ENCODE results near the gene WFDC1. TPM values are rescaled to one million over a fixed set of nuclear protein-coding genes. Genes with fewer than 3 reads are reported as not detected.
"Not testable (repeated sequence)": the region's sequence is repeated elsewhere in the genome, so short reads cannot be mapped to it uniquely, and the experiment has no call there.

The WFDC1 gene
- total RNA-seq, 1 experiment from 2014 or later = not detected

DNA sequence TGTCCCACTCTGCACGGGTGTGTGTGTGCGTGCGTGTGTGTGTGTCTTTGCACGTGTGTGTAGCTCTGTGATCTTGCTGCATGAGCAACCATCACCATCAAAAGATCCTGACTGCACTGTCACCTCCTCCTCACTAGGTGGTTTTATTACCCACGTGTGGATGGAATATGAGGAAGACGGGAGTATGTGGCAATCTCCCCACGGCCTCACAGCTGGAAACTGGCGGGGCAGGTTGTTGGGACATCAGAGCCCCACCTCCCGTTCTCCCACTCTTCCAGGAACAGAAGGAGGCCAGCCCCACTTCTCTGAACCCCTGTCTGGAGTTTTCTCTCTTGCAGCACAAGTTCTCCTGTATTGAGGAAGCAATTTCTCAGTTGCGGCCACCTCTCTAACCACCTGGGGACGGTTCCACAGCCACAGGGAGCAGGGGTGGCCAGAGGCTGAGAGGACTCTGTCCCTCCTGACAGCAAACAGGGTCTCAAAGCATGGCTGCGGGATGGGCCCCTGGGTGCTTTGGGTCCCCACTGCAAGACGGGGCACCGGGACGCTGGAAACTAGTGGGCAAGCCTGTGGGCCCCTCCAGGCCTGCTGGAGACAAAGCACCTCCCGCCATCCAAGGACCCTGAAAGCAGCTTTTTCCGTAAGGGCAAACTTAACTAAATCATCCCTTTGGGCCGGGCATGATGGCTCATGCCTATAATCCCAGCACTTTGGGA, 45.8 kb downstream of the WFDC1 start:
- Histone ChIP-seq H3K79me2 (ENCODE audit: low read length) (no peaks in the 10 kb centered on the region), H3K36me3 (ENCODE audit: insufficient read depth, low read length) (no peaks in the 10 kb centered on the region), H3K9ac (ENCODE audit: low read length) (no peak overlapping the region), H3K27ac (ENCODE audit: low read length) (no peak overlapping the region), H3K9me2 (replicated peaks; ENCODE audit: insufficient read depth, low read length) (no peaks in the 10 kb centered on the region), H3K4me2 (ENCODE audit: low read depth, low read length, poor library complexity, severe bottlenecking) (no peak overlapping the region), H4K20me1 (ENCODE audit: insufficient read depth, low read depth, low read length) (no peaks in the 10 kb centered on the region), H3K4me3 (ENCODE audit: low read length) (no peak overlapping the region), H3K4me1 (ENCODE audit: low read length) (no peaks in the 10 kb centered on the region), H2AFZ (ENCODE audit: low read length) (no peak overlapping the region), H3K27me3 (ENCODE audit: low read length) (no peaks in the 10 kb centered on the region), H3K9me3 (ENCODE audit: low read length) (no peaks in the 10 kb centered on the region; the same call in 1 of the 2 replicates)
- DNase-seq = no peak

DNA sequence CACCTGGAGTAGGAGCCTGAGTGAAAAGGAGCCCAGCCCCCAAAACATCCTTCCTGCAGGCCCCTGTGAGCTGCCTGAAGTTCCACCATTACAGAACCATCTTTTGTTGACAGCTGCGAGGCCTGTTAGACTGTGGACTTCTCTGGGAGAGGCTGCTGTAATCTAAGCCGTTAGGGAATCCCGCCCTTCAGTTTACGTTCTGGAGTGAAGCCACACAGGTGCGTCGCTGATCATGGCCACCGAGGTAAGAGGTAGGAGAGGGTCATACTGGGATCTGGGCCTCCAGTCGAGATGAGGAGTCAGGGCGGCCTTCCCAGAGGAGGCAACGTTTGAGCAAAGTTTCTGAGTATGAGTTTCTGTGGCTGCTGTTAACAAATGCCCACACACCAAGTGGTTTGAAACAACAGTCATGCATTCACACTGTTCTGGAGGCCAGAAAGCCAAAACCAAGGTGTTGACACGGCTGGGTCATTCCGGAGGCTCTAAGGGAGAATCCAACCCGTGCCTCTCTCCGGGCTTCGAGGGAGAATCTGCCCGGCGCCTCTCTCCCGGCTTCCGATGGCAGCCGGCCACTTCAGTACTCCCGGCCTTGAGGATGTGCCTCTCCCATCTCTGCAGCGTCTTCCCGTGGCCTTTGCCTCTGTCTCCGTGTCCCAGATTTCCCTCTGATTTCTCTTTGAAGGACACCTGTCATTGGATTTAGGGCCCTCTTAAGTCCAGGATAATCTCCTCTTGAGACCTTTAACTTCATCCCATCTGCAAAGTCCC, 47.0 kb downstream of the WFDC1 start:
- H3K4me3 ChIP-seq (ENCODE audit: low read length) = no peak overlapping the region
- H3K9ac ChIP-seq (ENCODE audit: low read length) = no peak overlapping the region
- no peaks in the 10 kb centered on the region for H3K9me3 ChIP-seq (ENCODE audit: low read length)
- H3K4me2 ChIP-seq (ENCODE audit: low read depth, low read length, poor library complexity, severe bottlenecking) = no peak overlapping the region
- no peak for DNase-seq
- no peaks in the 10 kb centered on the region for H4K20me1 ChIP-seq (ENCODE audit: insufficient read depth, low read depth, low read length)
- no peak overlapping the region for H2AFZ ChIP-seq (ENCODE audit: low read length)
- H3K79me2 ChIP-seq (ENCODE audit: low read length) = no peaks in the 10 kb centered on the region
- H3K9me2 ChIP-seq (replicated peaks; ENCODE audit: insufficient read depth, low read length) = no peaks in the 10 kb centered on the region
- no peaks in the 10 kb centered on the region for H3K36me3 ChIP-seq (ENCODE audit: insufficient read depth, low read length)
- H3K27ac ChIP-seq (ENCODE audit: low read length) = no peak overlapping the region
- H3K27me3 ChIP-seq (ENCODE audit: low read length) = no peaks in the 10 kb centered on the region
- no peaks in the 10 kb centered on the region for H3K4me1 ChIP-seq (ENCODE audit: low read length)

DNA sequence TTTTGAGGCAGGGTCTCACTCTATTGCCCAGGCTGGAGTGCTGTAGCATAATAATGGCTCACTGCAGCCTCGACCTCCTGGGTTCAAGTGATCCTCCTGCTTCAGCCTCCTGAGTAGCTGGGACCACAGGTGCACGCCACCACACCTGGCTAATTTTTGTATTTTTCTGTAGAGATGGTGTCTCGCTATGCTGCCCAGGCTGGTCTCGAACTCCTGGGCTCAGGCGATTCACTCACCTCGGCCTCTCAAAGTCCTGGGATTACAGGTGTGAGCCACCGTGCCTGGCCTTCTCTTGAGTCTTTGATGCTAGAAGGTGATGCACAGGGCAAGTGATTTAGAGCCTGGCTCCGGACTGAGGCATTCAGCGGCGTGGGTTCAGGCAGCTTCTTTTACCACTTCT, 49.1 kb downstream of the WFDC1 start:
- not testable (repeated sequence) for H3K4me1 ChIP-seq (ENCODE audit: low read length); H3K36me3 ChIP-seq (ENCODE audit: insufficient read depth, low read length); H3K9ac ChIP-seq (ENCODE audit: low read length); H4K20me1 ChIP-seq (ENCODE audit: insufficient read depth, low read depth, low read length); DNase-seq; H3K9me2 ChIP-seq (replicated peaks; ENCODE audit: insufficient read depth, low read length); H2AFZ ChIP-seq (ENCODE audit: low read length); H3K27ac ChIP-seq (ENCODE audit: low read length); H3K79me2 ChIP-seq (ENCODE audit: low read length); H3K4me2 ChIP-seq (ENCODE audit: low read depth, low read length, poor library complexity, severe bottlenecking); H3K9me3 ChIP-seq (ENCODE audit: low read length); H3K27me3 ChIP-seq (ENCODE audit: low read length); H3K4me3 ChIP-seq (ENCODE audit: low read length)

DNA sequence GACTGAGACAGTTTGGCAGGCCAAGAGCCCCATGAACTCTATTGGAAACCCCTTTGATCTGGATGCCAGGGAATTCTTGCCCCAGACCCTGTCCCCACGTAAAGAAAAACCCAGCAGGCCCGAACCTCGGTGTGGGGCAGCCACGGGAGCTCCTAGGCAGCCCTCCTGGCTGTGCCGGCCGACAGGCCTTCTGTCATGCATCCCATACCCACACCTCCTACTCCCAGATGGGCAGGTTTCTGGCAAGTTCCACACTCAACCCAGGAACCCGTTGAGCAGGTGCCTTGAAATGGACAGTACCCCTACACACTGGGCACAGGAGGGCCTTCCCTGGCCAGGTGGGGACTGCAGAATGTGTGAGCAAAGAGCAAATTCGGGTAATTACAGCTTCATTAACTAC, 50.1 kb downstream of the WFDC1 start:
- H3K4me3 ChIP-seq (ENCODE audit: low read length) = no peak overlapping the region
- no peaks in the 10 kb centered on the region for H3K4me1 ChIP-seq (ENCODE audit: low read length)
- no peak for DNase-seq
- no peak overlapping the region for H3K9ac ChIP-seq (ENCODE audit: low read length)
- no peak overlapping the region for H2AFZ ChIP-seq (ENCODE audit: low read length)
- H3K79me2 ChIP-seq (ENCODE audit: low read length) = no peaks in the 10 kb centered on the region
- no peaks in the 10 kb centered on the region for H3K9me3 ChIP-seq (ENCODE audit: low read length)
- H3K27ac ChIP-seq (ENCODE audit: low read length) = no peak overlapping the region
- H4K20me1 ChIP-seq (ENCODE audit: insufficient read depth, low read depth, low read length) = no peaks in the 10 kb centered on the region
- H3K36me3 ChIP-seq (ENCODE audit: insufficient read depth, low read length) = no peaks in the 10 kb centered on the region
- H3K4me2 ChIP-seq (ENCODE audit: low read depth, low read length, poor library complexity, severe bottlenecking) = no peak overlapping the region
- no peaks in the 10 kb centered on the region for H3K27me3 ChIP-seq (ENCODE audit: low read length)
- H3K9me2 ChIP-seq (replicated peaks; ENCODE audit: insufficient read depth, low read length) = no peaks in the 10 kb centered on the region

DNA sequence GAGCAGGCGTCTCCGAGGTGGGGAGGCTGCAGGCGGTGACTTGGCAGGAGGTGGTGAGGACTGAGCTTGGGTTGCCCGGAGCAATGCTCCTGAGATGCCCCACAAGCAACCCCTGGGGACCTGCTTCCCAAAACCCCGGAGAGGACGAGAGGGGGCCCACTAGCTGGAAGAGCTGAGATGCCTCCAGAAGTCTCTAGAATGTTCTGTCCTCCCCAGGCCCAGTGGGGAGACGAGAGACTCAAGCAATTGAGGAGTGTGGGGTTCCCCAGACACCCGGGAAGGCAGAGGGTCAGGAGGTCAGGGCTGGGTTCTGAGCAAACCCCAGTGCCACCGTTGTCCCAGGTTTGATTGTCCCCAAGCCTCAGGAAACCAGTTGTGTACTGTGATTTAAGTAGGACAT, 52.5 kb downstream of the WFDC1 start:
- DNase-seq = no peak
- Histone ChIP-seq H3K4me2 (ENCODE audit: low read depth, low read length, poor library complexity, severe bottlenecking) (no peak overlapping the region), H3K9me2 (replicated peaks; ENCODE audit: insufficient read depth, low read length) (no peaks in the 10 kb centered on the region), H3K27me3 (ENCODE audit: low read length) (no peaks in the 10 kb centered on the region), H4K20me1 (ENCODE audit: insufficient read depth, low read depth, low read length) (no peaks in the 10 kb centered on the region), H3K27ac (ENCODE audit: low read length) (no peak overlapping the region), H3K9me3 (ENCODE audit: low read length) (no peaks in the 10 kb centered on the region), H3K9ac (ENCODE audit: low read length) (no peak overlapping the region), H3K4me1 (ENCODE audit: low read length) (no peaks in the 10 kb centered on the region), H3K79me2 (ENCODE audit: low read length) (no peaks in the 10 kb centered on the region), H3K4me3 (ENCODE audit: low read length) (no peak overlapping the region), H3K36me3 (ENCODE audit: insufficient read depth, low read length) (no peaks in the 10 kb centered on the region), H2AFZ (ENCODE audit: low read length) (no peak overlapping the region)

DNA sequence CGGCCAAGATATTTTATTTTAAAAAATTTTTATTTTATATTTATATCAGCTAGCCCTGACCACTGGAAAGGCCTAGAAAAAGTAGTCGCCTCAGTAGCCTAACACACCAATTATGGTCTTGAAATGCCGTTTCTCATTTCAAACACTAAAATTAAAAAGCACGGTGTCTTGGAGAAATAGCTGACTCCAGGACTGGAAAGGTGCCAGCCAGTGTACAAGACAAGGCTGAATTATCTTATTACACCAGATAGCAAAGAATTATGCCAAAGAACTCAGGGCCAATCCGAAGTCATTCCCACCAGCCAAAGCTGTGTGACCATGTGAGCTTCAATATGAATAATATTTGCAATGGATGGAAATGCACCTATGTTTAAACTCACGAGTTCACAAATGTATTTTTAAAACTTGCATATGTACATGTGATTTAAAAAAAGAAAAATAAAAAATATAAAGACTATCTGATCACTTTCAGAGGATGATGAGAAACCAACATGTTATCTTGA, 53.8 kb downstream of the WFDC1 start:
- H3K4me1 ChIP-seq (ENCODE audit: low read length) = no peaks in the 10 kb centered on the region
- H3K4me2 ChIP-seq (ENCODE audit: low read depth, low read length, poor library complexity, severe bottlenecking) = no peak overlapping the region
- H3K79me2 ChIP-seq (ENCODE audit: low read length) = no peaks in the 10 kb centered on the region
- H4K20me1 ChIP-seq (ENCODE audit: insufficient read depth, low read depth, low read length) = no peaks in the 10 kb centered on the region
- H3K36me3 ChIP-seq (ENCODE audit: insufficient read depth, low read length) = no peaks in the 10 kb centered on the region
- no peak overlapping the region for H3K4me3 ChIP-seq (ENCODE audit: low read length)
- DNase-seq = no peak
- H3K9me2 ChIP-seq (replicated peaks; ENCODE audit: insufficient read depth, low read length) = no peaks in the 10 kb centered on the region
- no peaks in the 10 kb centered on the region for H3K9me3 ChIP-seq (ENCODE audit: low read length)
- H3K9ac ChIP-seq (ENCODE audit: low read length) = no peak overlapping the region
- H3K27ac ChIP-seq (ENCODE audit: low read length) = no peak overlapping the region
- no peaks in the 10 kb centered on the region for H3K27me3 ChIP-seq (ENCODE audit: low read length)
- H2AFZ ChIP-seq (ENCODE audit: low read length) = no peak overlapping the region

DNA sequence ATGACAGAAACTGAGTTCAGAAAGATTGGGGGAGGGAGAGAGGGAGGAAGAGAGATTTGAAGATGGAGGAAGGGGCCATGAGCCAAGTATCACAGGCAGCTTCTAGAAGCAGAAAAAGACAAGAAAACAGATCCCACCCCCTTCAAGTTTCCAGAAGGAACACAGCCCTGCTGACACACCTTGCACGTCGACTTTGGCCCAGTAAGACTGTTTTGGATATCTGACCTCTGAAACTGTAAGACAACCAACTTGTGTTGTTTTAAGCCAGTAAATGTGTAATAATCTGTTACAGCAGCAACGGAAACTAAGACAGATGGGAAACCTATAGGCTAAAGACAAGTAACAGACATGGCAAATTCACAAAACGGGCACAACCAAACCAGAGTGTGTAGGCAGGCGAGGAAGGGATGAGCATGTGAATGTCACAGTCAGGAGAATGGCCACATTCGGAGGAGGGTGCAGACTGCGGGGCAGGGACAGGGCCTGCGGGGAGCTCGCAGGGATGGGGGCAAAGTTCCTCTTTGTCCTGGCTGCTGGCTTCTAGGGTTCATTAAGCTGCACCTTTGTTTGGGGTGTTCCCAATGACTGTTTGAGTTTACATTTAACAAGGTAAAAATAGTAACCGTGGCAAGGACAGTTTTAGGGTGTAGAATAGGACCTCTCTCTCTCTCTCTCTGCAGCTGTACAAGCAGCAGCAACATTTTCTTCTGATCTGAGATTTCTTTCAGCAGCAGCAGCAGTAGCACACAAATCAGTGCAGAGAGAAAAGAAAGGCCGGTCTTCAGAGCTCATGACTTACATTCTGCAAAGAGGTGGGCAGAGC, 55.4 kb downstream of the WFDC1 start:
- no peaks in the 10 kb centered on the region for H3K27me3 ChIP-seq (ENCODE audit: low read length)
- H3K27ac ChIP-seq (ENCODE audit: low read length) = no peak overlapping the region
- no peaks in the 10 kb centered on the region for H3K9me2 ChIP-seq (replicated peaks; ENCODE audit: insufficient read depth, low read length)
- DNase-seq = no peak
- H4K20me1 ChIP-seq (ENCODE audit: insufficient read depth, low read depth, low read length) = no peaks in the 10 kb centered on the region
- no peak overlapping the region for H2AFZ ChIP-seq (ENCODE audit: low read length)
- H3K4me1 ChIP-seq (ENCODE audit: low read length) = peaks cover 4% of the 10 kb centered on the region; the same call in 1 of the 2 replicates
- no peaks in the 10 kb centered on the region for H3K79me2 ChIP-seq (ENCODE audit: low read length)
- no peaks in the 10 kb centered on the region for H3K36me3 ChIP-seq (ENCODE audit: insufficient read depth, low read length)
- no peaks in the 10 kb centered on the region for H3K9me3 ChIP-seq (ENCODE audit: low read length)
- no peak overlapping the region for H3K9ac ChIP-seq (ENCODE audit: low read length)
- no peak overlapping the region for H3K4me2 ChIP-seq (ENCODE audit: low read depth, low read length, poor library complexity, severe bottlenecking)
- H3K4me3 ChIP-seq (ENCODE audit: low read length) = no peak overlapping the region

Data from Karpas-422 (cell line).